ENCODE data around the gene TBCD.

Gene TBCD

DNA sequence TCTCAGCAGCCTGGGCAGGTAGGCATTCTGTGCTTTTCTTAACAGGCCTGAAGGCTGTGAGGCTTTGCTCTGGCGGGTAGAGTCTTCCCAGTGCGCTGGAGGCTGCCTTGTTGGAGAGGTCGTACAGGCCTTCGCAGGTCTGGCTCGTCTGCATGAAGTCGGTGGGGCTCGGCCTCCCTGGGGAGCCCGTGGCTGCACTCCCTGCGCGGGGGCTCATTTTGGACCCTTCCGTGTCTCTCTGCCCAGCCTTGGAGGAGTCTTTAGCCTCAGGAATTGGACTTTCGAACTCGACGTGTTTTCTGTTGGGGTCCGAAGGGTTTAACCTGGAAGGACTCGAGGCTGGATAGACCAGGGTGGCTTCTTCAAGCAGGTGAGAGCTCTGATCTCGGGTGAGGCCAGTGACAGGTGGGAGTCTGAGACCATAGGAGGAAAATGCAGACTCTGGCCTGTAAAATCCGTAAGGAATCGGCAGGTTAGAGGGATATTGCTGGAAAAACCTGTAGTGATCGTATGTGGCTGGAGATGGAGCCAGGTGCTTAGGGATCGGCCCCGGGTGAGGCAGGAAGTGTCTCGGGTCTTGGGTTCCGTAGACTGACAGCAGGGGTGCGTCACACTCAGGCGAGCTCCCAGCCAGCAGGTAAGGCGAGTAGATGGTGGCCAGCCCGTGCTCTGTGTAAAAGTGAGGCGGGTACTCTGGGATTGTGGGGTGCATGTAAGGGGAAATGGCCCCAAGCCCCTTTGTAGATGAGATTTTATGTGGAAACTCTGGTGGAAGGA is 79.4 kb downstream of the TBCD start:
- no peak for DNase-seq

DNA sequence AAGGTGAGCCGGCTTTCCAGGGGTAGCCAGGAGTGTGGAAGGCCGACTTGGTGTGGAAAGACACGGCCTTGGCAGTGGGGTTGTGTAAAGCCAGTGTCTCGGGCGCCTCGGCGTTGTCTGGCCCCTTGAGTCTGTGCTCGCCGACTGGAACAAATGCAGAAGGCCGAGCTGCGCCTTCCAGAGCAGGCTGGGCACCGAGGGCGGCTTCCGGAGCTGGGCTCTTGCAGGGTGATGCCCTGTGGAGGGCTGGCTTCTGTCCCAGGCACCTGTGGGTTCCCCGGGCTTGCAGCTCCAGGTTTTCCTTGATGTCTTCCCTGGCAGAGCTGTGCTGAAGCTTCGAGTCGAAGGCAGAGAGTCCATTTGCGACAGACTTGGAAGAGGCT is 79.9 kb downstream of the TBCD start:
- DNase-seq, result no peak

DNA sequence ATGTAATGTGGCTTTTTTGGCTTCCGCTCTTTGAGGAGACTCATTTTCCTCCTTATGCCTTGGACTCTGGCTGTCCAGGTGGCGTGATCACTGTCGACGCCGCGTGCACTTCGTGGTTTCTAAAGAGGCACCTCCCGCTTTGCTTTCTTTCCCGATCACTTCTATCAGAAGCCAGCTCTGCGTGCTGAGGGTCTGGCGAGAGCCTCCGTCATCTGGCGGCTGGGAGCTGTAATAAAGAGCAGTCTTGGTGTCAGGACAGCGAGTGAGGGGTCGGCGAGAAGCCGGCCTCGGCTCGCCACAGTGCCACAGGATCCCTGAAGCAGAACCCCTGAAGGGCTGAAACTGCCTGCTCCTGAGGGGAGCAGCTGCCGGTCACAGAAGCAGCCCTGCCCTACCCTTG is 80.5 kb downstream of the TBCD start:
- DNase-seq, result no peak

DNA sequence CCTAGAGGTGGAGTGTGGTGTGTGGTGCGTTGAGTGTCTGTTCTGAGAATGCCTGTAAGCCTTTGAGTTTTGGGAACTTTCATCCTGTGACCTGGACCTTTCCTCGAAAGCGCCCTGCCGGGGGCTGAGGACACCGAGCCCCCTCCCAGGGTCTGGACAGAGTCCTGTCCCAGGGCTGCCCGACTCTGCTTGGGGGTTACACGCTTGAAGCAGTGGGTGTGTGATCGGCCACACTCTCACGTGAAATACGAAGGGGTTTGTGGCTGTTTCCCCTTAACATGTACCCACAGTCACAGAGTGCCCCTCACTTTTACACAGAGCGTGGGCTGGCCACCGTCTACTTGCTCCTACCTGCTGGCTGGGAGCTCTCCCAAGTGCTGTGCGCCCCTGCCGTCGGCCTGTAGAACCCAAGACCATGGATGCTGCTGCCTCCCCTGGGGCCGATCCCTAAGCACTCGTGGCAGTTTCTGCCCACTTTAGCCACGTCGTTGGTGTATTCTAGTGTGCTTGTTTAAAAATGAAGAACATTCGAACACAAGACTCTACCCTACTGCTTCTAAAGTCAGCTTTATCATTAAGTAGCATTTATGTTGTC is 81.1 kb downstream of the TBCD start:
- no peak for DNase-seq

DNA sequence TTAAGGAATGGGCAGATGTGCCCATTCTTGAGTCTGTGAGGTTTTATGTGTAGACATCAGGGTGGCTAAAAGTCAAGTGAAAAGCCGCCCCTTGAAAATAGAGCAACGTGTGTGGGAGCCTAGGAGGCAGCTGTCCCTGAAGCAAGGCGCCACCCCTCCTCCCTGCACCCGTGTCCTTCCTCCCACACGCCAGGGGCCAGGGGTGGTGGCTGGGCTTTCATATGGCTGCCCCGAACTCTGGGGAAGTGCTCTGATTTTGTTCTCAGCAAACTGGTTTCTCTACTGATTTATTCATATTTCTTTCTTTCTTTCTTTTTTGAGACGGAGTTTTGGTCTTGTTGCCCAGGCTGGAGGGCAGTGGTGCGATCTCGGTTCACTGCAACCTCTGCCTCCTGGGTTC is 83.3 kb downstream of the TBCD start:
- DNase-seq, result no peak

DNA sequence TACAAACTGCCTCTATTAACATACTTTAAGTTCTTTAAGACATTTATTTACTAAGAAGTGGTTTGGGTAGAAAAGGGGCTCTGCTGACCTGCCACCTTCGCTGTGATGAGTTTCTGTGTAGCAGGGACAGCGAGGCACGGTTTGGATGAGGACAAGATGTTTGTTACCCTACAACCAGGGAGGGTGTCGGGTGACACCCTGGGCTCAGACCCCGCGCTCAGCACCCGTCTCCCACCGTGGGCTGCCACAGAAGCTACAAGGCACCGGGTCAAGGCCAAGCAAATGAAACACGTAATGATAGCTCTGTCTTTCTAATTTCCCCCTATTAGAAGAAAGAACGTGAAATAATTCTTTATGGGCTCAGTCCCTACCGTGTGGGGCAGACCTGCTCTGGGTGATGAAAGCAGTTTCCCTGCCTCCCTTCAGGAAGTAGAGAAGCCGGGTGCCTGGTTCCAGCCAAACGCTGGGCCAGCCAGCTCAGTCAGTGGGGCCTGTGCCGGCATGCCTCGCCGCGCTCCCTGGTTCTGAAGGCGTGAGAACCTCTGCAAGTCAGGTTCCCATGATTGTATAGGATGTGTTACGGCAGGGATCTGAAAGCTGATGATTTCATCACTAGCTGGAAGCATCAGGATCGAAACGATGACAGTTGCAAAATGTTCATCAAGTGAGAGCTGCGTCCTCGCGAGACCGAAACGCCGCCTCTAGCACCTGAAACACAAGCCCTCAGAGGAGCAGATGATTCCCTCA is 84.1 kb downstream of the TBCD start:
- DNase-seq, result no peak

DNA sequence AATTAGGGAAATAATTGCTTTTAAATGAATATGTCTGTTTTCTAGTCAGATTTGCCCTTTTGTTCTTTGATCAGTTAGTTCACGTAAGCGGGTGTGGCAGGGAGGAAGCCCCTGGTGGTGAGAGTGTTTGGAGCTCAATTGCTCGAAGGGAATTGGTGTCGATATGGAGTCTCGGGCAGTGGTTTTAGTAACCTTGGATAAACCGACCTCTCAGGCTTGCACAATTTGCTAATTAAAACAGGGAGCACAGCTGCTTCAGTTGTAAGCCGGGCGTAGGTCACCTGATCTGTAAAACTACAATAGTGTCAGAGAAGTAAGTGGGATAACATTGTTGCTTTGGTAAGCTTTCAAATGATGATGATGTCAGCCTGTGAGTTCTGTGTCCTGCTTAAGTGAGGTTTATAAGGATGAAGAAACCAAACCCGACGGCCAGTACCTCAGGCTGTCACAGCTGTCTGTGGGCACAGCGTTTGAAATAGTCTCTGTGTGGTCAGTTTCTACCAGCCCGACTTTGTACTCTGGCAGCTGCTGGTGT is 85.0 kb downstream of the TBCD start:
- no peak for DNase-seq

DNA sequence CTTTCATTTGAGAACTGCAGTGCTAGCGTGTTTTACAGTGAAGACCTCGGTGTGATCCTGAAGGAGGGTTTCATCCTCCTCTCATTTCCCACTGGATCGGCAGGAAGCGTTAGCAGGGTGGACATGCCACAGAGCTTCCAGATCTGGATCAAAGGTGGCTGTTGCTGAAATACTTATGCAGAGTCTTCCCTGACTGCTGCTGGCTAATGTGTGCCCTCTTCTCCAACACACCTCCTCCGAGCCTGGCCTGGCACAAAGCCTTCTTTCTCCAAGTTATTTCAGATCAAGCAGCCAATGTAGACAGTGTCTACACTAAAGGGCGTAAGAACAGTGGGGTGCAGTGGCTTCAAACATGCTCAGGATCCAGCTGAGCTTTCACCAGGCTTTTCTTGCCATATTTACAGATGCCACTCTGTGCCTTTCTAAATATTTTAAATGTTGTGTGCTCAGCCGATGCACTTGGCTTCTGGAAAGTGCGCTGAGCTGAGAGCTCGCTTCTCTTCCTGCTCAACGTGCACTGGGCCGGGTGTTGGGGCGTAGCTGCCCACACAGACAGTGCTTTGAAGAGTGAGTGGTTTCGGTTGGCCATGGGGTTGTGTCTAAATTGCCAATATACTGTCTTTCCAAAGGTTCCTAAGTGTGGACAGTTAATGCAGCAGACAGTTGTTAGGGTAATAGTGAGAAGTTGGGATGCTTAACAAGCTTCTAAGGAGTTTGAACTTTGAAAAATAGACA is 85.9 kb downstream of the TBCD start:
- no peak for DNase-seq

DNA sequence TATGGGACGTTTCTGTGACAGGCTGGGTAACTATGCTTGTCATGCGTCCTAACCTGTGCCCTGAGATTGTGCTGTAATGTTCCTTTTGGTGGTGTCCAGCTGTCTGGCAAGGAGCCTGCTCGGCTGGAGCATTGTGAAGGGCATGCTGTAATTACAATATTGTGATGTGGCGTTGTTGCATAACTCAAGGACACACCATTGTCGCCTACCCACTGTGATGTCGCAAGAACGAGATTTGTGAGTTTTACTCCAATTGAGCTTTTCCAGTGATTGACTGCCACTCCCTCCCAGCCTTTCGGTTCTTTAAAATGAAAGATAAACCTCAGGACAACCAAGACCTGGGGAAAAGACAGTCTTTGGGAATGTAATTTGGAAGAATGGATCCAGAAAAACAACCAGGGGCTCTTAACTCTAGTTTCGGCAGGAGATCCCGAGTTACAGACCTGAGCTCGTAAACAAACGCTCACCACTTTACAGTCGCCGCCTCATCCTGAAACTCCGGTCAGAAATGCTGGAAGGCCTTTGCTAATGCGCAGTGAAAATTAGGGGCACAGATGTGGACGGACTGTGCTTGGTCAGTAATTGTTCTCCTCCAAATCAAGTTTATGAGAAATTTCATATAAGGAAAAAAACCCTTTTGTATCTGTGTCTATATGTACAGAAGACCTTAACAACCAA is 86.7 kb downstream of the TBCD start:
- DNase-seq, result no peak

DNA sequence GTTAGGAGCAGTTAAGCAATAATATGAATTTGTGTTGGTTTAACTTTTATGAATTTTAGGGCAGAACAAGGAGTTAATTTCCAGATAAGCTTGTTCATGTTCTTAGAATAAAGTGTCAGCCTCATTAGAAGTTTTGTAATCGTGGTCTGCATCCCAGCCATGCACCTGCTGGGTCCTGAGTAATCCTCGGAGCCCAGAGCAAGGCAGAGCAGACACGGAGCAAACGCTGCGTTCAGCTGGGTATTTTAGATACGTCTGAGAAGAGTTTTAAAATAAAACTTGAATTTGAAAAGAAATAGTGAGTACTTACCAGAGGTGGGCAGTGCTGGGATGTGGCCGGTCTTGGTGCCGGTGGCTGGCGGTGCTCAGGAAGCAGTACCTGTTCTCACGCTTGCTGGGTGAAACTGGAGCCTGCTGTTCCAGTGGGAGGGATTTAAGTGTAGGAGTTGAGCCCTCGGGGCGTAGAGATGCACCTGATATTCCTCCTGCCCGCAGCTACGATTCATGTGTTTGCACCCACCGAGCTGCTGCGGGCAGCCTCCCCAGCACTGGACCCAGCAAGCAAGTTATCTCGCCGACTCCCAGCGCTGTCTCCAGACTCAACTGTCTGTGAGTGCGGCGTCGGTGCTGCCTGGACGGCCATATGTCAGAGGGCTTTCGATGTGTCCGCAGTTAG is 87.9 kb downstream of the TBCD start, which contains the start of gene ZNF750:
Gene ZNF750 (minus strand): TSS at position 406 of the 676 bp plus-strand sequence. CDS start 7,568 bp downstream, outside the sequence.
- DNase-seq, result no peak

DNA sequence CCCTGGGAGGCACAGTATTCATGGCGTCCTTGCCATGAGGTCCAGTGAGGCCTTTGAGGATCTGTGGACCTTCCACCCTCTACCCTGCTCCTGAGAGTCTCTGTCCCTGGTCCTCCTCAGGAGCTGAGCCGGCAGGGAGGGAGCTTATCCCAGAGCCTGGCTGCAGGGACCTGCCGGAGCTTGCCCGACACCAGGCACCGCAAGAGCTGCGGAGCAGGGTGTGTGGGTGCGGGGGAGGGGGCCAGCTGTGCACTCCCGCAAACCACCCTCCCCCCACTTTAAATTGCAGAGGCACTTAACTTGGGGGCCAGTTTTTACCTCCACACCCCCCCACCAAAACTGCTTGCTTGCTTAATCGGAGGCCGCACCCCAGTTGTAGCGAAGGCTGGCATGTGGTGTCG is 88.6 kb downstream of the TBCD start:
- no peak for DNase-seq

DNA sequence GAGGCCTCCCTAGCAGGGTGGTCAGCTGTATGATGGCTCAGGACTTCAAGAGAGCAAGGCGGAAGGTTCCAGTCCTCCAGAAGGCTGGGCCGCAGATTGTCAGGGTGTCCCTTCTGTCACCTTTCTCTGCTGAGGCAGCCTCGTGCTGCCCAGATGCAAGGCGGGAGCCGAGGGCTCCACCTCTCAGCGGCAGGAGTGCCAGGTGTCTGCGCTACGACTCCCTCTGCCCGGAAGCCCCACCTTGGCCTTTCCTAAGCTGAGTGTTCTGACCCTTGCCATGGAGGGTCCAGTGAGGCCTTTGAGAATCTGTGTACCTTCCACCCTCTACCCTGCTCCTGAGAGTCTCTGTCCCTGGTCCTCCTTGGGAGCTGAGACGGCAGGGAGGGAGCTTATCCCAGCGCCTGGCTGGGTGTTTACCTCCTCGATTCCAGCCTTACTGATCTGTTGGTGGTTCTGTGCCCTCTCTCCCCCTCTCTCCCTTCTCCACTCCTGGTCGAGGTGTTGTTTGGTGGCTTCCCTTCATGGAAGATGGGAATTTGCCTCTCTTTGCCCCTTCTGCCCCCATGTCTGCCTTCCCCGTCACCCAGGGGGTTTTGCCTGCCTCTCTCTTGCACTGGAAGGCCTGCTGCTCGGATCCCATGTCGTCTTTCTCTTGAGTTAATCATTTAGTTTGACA is 90.2 kb downstream of the TBCD start:
- no peak for DNase-seq

DNA sequence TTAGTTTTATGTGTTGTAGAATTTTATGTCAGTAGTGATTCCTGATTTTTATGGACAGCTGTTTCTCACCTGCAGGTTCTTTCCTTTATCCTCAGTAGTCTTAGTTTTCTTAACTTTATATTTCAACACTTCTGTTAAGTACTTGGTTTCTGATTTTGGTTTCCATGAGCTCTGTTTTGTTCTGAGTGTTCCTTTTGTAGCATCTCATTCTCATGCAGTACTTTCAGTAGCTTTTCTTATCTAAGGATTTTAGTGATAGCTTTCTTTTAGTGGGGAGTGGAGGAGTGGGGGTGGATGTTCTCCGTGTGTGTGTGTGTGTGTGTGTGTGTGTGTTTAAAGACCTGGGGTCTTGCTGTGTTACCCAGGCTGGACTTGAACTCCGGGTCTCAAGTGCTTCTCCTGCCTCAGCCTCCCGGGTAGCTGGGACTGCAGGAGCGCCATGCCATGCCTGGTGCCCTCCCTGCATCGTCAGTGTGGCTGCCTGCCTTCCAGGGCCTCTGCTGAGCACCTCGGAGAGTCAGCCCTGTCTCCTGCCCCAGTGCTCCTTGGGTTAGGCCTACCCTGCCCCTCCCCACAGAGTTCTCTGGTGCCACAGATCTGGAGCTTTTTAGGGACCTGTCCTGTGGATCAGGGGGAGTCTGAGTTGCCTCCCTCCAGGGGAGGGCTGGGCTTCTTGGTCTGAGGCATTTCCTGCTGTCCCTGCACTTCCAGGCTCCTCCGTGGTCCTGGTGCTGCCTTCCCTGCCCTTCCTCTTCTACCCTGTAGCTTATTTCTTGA is 92.2 kb downstream of the TBCD start:
- DNase-seq, result no peak

DNA sequence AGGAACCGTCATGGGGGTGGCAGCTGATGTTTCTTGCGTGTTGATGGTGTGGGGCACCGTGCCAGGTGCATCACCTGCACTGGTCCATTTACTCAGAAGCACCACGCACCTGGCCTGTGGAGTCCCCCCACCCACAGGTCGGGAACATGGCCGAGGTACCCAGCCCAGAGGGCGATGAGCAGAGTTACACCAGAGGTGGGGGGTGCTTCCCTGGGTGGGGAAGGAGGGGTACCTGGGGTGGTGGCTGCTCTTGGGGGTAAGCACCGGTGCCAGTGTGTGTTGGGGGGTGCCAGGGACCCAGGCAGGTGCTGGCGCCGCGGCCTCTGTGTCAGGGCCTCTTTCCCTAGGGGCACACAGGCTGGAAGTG is 92.9 kb downstream of the TBCD start:
- no peak for DNase-seq

DNA sequence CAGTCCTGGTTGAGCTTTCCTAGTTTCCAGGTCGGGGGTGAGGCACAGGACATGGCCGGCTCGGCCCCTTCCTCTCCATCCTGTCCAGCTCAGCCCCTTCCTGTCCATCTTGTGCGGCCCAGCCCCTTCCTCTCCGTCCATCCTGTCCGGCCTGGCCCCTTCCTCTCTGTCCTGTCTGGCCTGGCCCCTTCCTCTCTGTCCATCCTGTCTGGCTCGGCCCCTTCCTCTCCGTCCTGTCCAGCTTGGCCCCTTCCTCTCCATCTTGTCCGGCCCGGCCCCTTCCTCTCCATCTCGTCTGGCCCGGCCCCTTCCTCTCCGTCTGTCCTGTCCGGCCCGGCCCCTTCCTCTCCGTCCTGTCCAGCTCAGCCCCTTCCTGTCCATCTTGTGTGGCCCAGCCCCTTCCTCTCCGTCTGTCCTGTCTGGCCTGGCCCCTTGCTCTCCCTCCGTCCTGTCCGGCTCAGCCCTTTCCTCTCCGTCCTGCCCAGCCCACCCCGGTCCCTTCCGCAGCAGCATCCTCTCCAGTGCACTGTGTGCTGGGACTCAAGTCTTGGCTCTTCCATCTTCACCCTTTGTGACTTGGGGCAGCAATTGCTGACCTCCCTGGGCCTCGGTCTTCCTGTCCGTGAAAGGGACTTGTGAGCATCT is 93.4 kb downstream of the TBCD start:
- peak in 1 of 51 donors; percentile 27 for DNase-seq

DNA sequence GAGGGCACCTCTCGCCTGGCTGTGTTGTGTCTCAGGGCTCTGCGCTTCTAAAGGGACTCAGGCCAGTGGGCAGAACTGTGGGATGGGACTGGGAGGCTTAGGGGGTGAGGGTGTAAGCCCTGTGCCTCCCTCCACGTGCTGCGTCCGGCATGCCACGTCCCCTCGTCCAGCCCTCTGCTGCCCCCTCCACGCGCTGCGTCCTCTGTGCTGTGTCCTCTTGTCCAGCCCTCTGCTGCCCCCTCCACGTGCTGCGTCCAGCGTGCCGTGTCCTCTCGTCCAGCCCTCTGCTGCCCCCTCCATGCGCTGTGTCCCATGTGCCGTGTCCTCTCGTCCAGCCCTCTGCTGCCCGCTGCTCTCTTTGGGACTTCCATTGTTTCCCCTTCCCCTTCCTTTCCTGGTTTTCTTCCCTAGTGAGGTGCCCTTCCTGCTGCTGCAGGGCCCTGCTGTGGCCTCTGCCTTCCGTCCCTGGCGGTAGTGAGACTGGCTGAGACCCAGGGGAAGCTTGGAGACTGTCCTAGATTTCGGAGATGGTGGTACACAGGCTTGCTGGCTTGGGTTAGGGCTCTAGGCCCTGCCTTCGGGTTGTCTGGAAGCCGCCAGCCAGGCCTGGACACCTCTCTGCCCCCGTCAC is 94.3 kb downstream of the TBCD start:
- DNase-seq, result peak in 1 of 51 donors; percentile 20

DNA sequence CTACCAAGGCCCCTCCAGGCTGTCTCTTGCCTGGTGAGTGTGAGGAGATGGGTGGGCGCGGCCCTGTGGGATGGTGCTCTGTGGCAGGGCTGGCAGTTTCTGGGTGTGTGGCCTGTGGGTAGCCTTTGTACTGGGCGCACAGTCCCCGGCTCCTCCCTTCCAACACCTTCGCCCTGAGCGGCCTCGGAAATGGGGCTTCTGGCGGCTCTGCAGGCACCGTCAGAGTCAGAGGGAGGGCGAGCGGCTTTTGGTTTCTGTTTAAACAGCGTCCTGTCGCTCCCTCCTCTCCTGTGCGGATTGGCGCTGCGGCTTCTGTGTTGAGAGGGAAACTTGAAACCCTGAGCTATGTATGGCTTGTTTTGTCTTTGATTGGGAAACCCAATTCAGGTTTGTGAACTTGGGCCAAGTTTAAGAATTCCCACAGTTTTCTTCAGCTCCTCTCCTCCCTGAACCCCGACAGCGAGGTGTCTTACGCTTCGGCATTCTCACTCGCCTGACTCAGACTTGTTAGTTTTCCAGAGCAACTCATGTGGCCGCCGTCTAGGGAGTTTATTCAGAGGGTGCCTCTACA is 96.2 kb downstream of the TBCD start:
- no peak for DNase-seq
